ENCODE data around the gene FGF14. TPM values are rescaled to one million over a fixed set of nuclear protein-coding genes. Genes with fewer than 3 reads are reported as not detected.

FGF14 gene
- total and polyA plus RNA-seq, 2 of the 4 experiments (the other 2 are of a cell fraction) = under 0.01 TPM; not detected in 1

DNA sequence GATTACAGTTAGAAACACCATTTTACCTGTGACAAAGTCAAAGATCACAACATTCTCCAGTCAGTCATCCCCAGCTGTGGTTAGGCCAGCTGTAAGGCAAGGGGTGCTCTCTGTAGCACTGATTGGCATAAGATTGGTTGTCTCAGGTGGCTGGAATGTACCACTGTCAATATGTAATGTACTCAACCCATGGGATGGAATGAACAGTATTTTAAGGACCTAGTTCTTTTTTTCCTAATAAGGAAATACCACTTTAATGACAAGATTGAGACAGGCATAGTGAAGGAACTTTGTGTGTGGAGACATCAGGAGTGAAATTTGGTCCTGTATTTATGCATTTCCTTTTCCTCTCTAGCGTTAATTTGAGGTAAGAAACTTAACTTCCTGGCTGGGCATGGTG is 638.7 kb downstream of the FGF14 start:
- no peak for DNase-seq
- Histone ChIP-seq H3K79me1 (ENCODE audit: low read depth in 1 of 2, low read length in 2 of 2) (no peaks in the 10 kb centered on the region), H4K20me1 (ENCODE audit: insufficient read depth, low read length) (no peaks in the 10 kb centered on the region), H3K27ac (ENCODE audit: insufficient read depth, low read length) (no peak overlapping the region), H2BK15ac (ENCODE audit: low read depth, low read length) (no peak overlapping the region), H2AK5ac (ENCODE audit: low read depth, low read length) (no peak overlapping the region), H2BK20ac (ENCODE audit: low read depth, low read length) (no peak overlapping the region), H3K4ac (ENCODE audit: low read depth, low read length) (no peak overlapping the region), H3K18ac (ENCODE audit: low read depth, low read length) (no peak overlapping the region), H3K27me3 (ENCODE audit: control insufficient read depth, insufficient read depth, low read length) (peaks cover 2% of the 10 kb centered on the region; the same call in 1 of the 2 replicates), H2AK9ac (replicated peaks; ENCODE audit: low read depth, low read length, poor library complexity) (no peak overlapping the region), H2AFZ (replicated peaks; ENCODE audit: low read length, poor library complexity) (no peak overlapping the region), H3K9me3 (ENCODE audit: control insufficient read depth, insufficient read depth, low read length) (no peaks in the 10 kb centered on the region), H3K23ac (ENCODE audit: low read depth, low read length) (no peak overlapping the region), H3K4me1 (ENCODE audit: control insufficient read depth, insufficient read depth, low read length) (no peaks in the 10 kb centered on the region), H2BK120ac (ENCODE audit: low read depth, low read length) (no peak overlapping the region), H3K14ac (replicated peaks; ENCODE audit: low read depth, low read length) (no peak overlapping the region), H3K9me1 (ENCODE audit: insufficient read depth, low read length) (no peaks in the 10 kb centered on the region), H3K4me3 (ENCODE audit: insufficient read depth, low read depth, low read length) (no peak overlapping the region), H2BK5ac (ENCODE audit: low read depth, low read length, poor library complexity, severe bottlenecking) (no peak overlapping the region), H3K56ac (ENCODE audit: extremely low read depth, insufficient read depth, low read length) (no peak overlapping the region), H4K5ac (ENCODE audit: low read depth, low read length) (no peak overlapping the region), H4K8ac (ENCODE audit: low read depth in 2 of 2, low read length in 2 of 2) (no peak overlapping the region), H4K91ac (ENCODE audit: insufficient read depth, low read depth, low read length) (no peak overlapping the region), H3K4me2 (ENCODE audit: low read depth, low read length) (no peak overlapping the region), H3K9ac (ENCODE audit: low read depth, low read length) (no peak overlapping the region), H3K36me3 (ENCODE audit: control insufficient read depth, insufficient read depth, low read length) (no peaks in the 10 kb centered on the region)
- no peak for ATAC-seq (ENCODE audit: low read depth)
- dilution Hi-C loops (cut with HindIII; ENCODE audit: low sequenced_read_pairs, unreplicated experiment) = no loop called here
- WGBS, 2 experiments (ENCODE audit: extremely low coverage in 2 of 2, insufficient read length in 1 of 2) = no CpG with 5 or more reads among the region's 1 CpG
- ChIA-PET CTCF (no interaction called here), POLR2A (ENCODE audit: unreplicated experiment) (no interaction called here)
- in situ Hi-C loops (cut with MboI; ENCODE audit: low sequenced_read_pairs) = no loop called here
- no TSS peak for BruUV-seq (replicated peaks)
- TF ChIP-seq MAZ (IDR thresholded peaks at IDR 0.05; ENCODE audit: borderline replicate concordance, low read depth, low read length) = no peak
- no peak for TF ChIP-seq MAFK (IDR thresholded peaks at IDR 0.05; ENCODE audit: low read depth, low read length)
- TF ChIP-seq MXI1 (IDR thresholded peaks at IDR 0.05; ENCODE audit: borderline replicate concordance, low read depth, low read length) = no peak
- no peak for TF ChIP-seq NFE2L2 (IDR thresholded peaks at IDR 0.05; ENCODE audit: low read depth, low read length)
- TF ChIP-seq, protein P1, sequence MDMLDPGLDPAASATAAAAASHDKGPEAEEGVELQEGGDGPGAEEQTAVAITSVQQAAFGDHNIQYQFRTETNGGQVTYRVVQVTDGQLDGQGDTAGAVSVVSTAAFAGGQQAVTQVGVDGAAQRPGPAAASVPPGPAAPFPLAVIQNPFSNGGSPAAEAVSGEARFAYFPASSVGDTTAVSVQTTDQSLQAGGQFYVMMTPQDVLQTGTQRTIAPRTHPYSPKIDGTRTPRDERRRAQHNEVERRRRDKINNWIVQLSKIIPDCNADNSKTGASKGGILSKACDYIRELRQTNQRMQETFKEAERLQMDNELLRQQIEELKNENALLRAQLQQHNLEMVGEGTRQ (IDR thresholded peaks at IDR 0.05; ENCODE audit: low read depth, low read length) = no peak
- no peak for TF ChIP-seq CHD1 (IDR thresholded peaks at IDR 0.05; ENCODE audit: low read depth, low read length)
- TF ChIP-seq, protein P2, sequence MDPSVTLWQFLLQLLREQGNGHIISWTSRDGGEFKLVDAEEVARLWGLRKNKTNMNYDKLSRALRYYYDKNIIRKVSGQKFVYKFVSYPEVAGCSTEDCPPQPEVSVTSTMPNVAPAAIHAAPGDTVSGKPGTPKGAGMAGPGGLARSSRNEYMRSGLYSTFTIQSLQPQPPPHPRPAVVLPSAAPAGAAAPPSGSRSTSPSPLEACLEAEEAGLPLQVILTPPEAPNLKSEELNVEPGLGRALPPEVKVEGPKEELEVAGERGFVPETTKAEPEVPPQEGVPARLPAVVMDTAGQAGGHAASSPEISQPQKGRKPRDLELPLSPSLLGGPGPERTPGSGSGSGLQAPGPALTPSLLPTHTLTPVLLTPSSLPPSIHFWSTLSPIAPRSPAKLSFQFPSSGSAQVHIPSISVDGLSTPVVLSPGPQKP (IDR thresholded peaks at IDR 0.05; ENCODE audit: borderline replicate concordance, low read depth, low read length) = no peak
- TF ChIP-seq POLR2A (IDR thresholded peaks at IDR 0.05; ENCODE audit: low read depth, low read length) = no peak
- no peak for TF ChIP-seq RCOR1 (IDR thresholded peaks at IDR 0.05; ENCODE audit: insufficient replicate concordance, low read length)
- TF ChIP-seq FOS (IDR thresholded peaks at IDR 0.05; ENCODE audit: low read depth, low read length) = no peak
- no peak for TF ChIP-seq SMC3 (IDR thresholded peaks at IDR 0.05; ENCODE audit: low read depth, low read length)
- TF ChIP-seq BHLHE40 (IDR thresholded peaks at IDR 0.05; ENCODE audit: low read depth, low read length) = no peak
- no peak for TF ChIP-seq RFX5 (IDR thresholded peaks at IDR 0.05; ENCODE audit: low read depth, low read length)
- TF ChIP-seq CEBPB (IDR thresholded peaks at IDR 0.05; ENCODE audit: low read depth, low read length) = no peak
- TF ChIP-seq, protein P3, sequence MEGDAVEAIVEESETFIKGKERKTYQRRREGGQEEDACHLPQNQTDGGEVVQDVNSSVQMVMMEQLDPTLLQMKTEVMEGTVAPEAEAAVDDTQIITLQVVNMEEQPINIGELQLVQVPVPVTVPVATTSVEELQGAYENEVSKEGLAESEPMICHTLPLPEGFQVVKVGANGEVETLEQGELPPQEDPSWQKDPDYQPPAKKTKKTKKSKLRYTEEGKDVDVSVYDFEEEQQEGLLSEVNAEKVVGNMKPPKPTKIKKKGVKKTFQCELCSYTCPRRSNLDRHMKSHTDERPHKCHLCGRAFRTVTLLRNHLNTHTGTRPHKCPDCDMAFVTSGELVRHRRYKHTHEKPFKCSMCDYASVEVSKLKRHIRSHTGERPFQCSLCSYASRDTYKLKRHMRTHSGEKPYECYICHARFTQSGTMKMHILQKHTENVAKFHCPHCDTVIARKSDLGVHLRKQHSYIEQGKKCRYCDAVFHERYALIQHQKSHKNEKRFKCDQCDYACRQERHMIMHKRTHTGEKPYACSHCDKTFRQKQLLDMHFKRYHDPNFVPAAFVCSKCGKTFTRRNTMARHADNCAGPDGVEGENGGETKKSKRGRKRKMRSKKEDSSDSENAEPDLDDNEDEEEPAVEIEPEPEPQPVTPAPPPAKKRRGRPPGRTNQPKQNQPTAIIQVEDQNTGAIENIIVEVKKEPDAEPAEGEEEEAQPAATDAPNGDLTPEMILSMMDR (conservative IDR thresholded peaks at IDR 0.05; ENCODE audit: low read depth, low read length) = no peak
- TF ChIP-seq RAD21 (IDR thresholded peaks at IDR 0.05; ENCODE audit: low read length) = no peak
- intact Hi-C loops (cut with micrococcal nuclease) = no loop called here

Data from IMR-90 (cell line).